OCI-LY1 (cell line): Measurements from ENCODE around the gene IRAK1.

Experiments
- EZH2 ChIP-seq: fragments of 200-600 bp; sonication (generic), shearing (Covaris generic); IDR thresholded peaks from 2 replicates; pipeline ENCODE4 v1.8.0; 2017; ENCODE audit warnings: borderline replicate concordance, mixed run types, mild to moderate bottlenecking, antibody characterized with exemption, low read length, moderate library complexity, mixed read lengths
- TF ChIP-seq, protein P1 (sequence below): fragments of 200-600 bp; sonication (generic), shearing (Covaris generic); IDR thresholded peaks from 2 replicates; pipeline ENCODE4 v1.5.1; 2017; ENCODE audit warnings: mild to moderate bottlenecking, antibody characterized with exemption, low read length, moderate library complexity, mixed read lengths

- TF ChIP-seq, protein P1, sequence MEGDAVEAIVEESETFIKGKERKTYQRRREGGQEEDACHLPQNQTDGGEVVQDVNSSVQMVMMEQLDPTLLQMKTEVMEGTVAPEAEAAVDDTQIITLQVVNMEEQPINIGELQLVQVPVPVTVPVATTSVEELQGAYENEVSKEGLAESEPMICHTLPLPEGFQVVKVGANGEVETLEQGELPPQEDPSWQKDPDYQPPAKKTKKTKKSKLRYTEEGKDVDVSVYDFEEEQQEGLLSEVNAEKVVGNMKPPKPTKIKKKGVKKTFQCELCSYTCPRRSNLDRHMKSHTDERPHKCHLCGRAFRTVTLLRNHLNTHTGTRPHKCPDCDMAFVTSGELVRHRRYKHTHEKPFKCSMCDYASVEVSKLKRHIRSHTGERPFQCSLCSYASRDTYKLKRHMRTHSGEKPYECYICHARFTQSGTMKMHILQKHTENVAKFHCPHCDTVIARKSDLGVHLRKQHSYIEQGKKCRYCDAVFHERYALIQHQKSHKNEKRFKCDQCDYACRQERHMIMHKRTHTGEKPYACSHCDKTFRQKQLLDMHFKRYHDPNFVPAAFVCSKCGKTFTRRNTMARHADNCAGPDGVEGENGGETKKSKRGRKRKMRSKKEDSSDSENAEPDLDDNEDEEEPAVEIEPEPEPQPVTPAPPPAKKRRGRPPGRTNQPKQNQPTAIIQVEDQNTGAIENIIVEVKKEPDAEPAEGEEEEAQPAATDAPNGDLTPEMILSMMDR, result no peak
- TF ChIP-seq EZH2, result no peak
These were observed 54.3 kb downstream of the IRAK1 start for GRCh38 chrX:153965406-153965805.
